Measurements from ENCODE around the gene SPDYE16. TPM values are rescaled to one million over a fixed set of nuclear protein-coding genes. Genes with fewer than 3 reads are reported as not detected.
A peak's percentile ranks its signal among the peaks of the same experiment; 100 is the strongest.
"Not testable (repeated sequence)": the region's sequence is repeated elsewhere in the genome, so short reads cannot be mapped to it uniquely, and the experiment has no call there.

SPDYE16 gene
- total RNA-seq = under 1 TPM in 2 of 6 experiments, not detected in 4; 0.14 to 0.20 TPM
- long read RNA-seq = 0 reads

- H3K4me1 ChIP-seq; H3K9me3 ChIP-seq; H3K36me3 ChIP-seq; H3K27me3 ChIP-seq; DNase-seq; intact Hi-C loops (cut with DNase I); H3K4me3 ChIP-seq; H3K27ac ChIP-seq; ATAC-seq: not testable (repeated sequence)
- no CpG with 5 or more reads among the region's 8 CpGs for WGBS (ENCODE audit: insufficient coverage, low coverage, low lambda C conversion rate, missing lambda C conversion rate)
Observed at GRCh38 chr7:76543197-76543596, at the start of gene SPDYE16. SPDYE16 (minus strand) TSS chr7:76543297; CDS start chr7:76541459, 1,838 bp downstream.

GRCh38 chr7:76592694-76593093 lies 49.6 kb upstream of the SPDYE16 start:
- WGBS (ENCODE audit: insufficient coverage, low coverage, low lambda C conversion rate, missing lambda C conversion rate) = 69% methylated on average over 2 of the region's 2 CpGs
- intact Hi-C loops (cut with DNase I) = not testable (repeated sequence)

GRCh38 chr7:76591602-76592304 lies 48.7 kb upstream of the SPDYE16 start:
- H3K9me3 ChIP-seq; H3K4me3 ChIP-seq; H3K4me1 ChIP-seq; intact Hi-C loops (cut with DNase I); H3K36me3 ChIP-seq; H3K27ac ChIP-seq; ATAC-seq; DNase-seq; H3K27me3 ChIP-seq: not testable (repeated sequence)
- WGBS (ENCODE audit: insufficient coverage, low coverage, low lambda C conversion rate, missing lambda C conversion rate) = 100% methylated on average over 1 of the region's 2 CpGs

More at GRCh38 chr7:76592694-76593093, 49.6 kb upstream of the SPDYE16 start:
- not testable (repeated sequence) for H3K9me3 ChIP-seq, H3K36me3 ChIP-seq, H3K4me3 ChIP-seq, H3K27me3 ChIP-seq, H3K27ac ChIP-seq, H3K4me1 ChIP-seq, DNase-seq
- ATAC-seq = peak in 3 of 4 donors; percentile 9 to 47 (median 22)

- intact Hi-C loops (cut with DNase I); H3K4me3 ChIP-seq; H3K27ac ChIP-seq; H3K36me3 ChIP-seq; ATAC-seq; DNase-seq; H3K9me3 ChIP-seq; H3K27me3 ChIP-seq: not testable (repeated sequence)
- H3K4me1 ChIP-seq = peaks cover 0 to 13% (median 2%) of the 10 kb centered on the region in 4 donors
- no CpG with 5 or more reads among the region's 3 CpGs for WGBS (ENCODE audit: insufficient coverage, low coverage, low lambda C conversion rate, missing lambda C conversion rate)
Observed at GRCh38 chr7:76591033-76591432, 47.9 kb upstream of the SPDYE16 start.

- H3K27me3 ChIP-seq; H3K27ac ChIP-seq; H3K36me3 ChIP-seq; H3K9me3 ChIP-seq; H3K4me3 ChIP-seq; DNase-seq; intact Hi-C loops (cut with DNase I): not testable (repeated sequence)
- ATAC-seq = peak; percentile 58 to 77 (median 64)
- WGBS (ENCODE audit: insufficient coverage, low coverage, low lambda C conversion rate, missing lambda C conversion rate) = 67% methylated on average over 1 of the region's 1 CpG
- H3K4me1 ChIP-seq = peaks cover 0 to 18% (median 2%) of the 10 kb centered on the region in 4 donors
Observed at GRCh38 chr7:76588586-76588985, 45.5 kb upstream of the SPDYE16 start.

GRCh38 chr7:76586585-76587315 lies 43.7 kb upstream of the SPDYE16 start:
- H3K36me3 ChIP-seq; H3K27me3 ChIP-seq; H3K4me3 ChIP-seq; ATAC-seq; DNase-seq; H3K9me3 ChIP-seq; H3K27ac ChIP-seq; intact Hi-C loops (cut with DNase I): not testable (repeated sequence)
- 54% methylated on average over 2 of the region's 2 CpGs for WGBS (ENCODE audit: insufficient coverage, low coverage, low lambda C conversion rate, missing lambda C conversion rate)
- peaks cover 0 to 24% (median 2%) of the 10 kb centered on the region in 4 donors for H3K4me1 ChIP-seq

- H3K4me1 ChIP-seq = peaks cover 0 to 24% (median 2%) of the 10 kb centered on the region in 4 donors
- H3K36me3 ChIP-seq; H3K9me3 ChIP-seq; intact Hi-C loops (cut with DNase I); H3K27ac ChIP-seq; H3K27me3 ChIP-seq; H3K4me3 ChIP-seq; DNase-seq: not testable (repeated sequence)
- 51% methylated on average over 5 of the region's 5 CpGs for WGBS (ENCODE audit: insufficient coverage, low coverage, low lambda C conversion rate, missing lambda C conversion rate)
- peak; percentile 23 to 53 (median 30) for ATAC-seq
Observed at GRCh38 chr7:76583636-76584281, 40.7 kb upstream of the SPDYE16 start.

GRCh38 chr7:76582848-76583631 lies 39.9 kb upstream of the SPDYE16 start:
- intact Hi-C loops (cut with DNase I); H3K4me3 ChIP-seq; H3K27me3 ChIP-seq; H3K27ac ChIP-seq; H3K9me3 ChIP-seq; H3K36me3 ChIP-seq: not testable (repeated sequence)
- WGBS (ENCODE audit: insufficient coverage, low coverage, low lambda C conversion rate, missing lambda C conversion rate) = 37% methylated on average over 2 of the region's 2 CpGs
- ATAC-seq = peak; percentile 91 to 98 (median 96)
- peak; percentile 58 to 62 (median 61) for DNase-seq
- peaks cover 0 to 21% (median 2%) of the 10 kb centered on the region in 4 donors for H3K4me1 ChIP-seq

- H3K9me3 ChIP-seq; intact Hi-C loops (cut with DNase I): not testable (repeated sequence)
Observed at GRCh38 chr7:76575919-76576655, 33.0 kb upstream of the SPDYE16 start.

GRCh38 chr7:76575431-76575830 lies 32.3 kb upstream of the SPDYE16 start:
- H3K4me1 ChIP-seq; H3K9me3 ChIP-seq; H3K27ac ChIP-seq; intact Hi-C loops (cut with DNase I); H3K36me3 ChIP-seq; H3K27me3 ChIP-seq; DNase-seq; H3K4me3 ChIP-seq; ATAC-seq: not testable (repeated sequence)
- 100% methylated on average over 1 of the region's 2 CpGs for WGBS (ENCODE audit: insufficient coverage, low coverage, low lambda C conversion rate, missing lambda C conversion rate)

More at GRCh38 chr7:76575919-76576655, 33.0 kb upstream of the SPDYE16 start:
- H3K36me3 ChIP-seq, H3K4me3 ChIP-seq, DNase-seq, H3K27ac ChIP-seq, H3K27me3 ChIP-seq, H3K4me1 ChIP-seq: not testable (repeated sequence)
- WGBS (ENCODE audit: insufficient coverage, low coverage, low lambda C conversion rate, missing lambda C conversion rate) = 49% methylated on average over 3 of the region's 3 CpGs
- ATAC-seq = peak; percentile 30 to 45 (median 40)

Data from right lobe of liver (tissue), 6 donors.